C4-2B (cell line): ENCODE measurements around the gene SARNP.

ENCODE experiments used
- CTCF ChIP-seq: fragments of 450-650 bp; conservative IDR thresholded peaks from 2 replicates; pipeline ENCODE4 v1.5.1; 2017; ENCODE audit warnings: mild to moderate bottlenecking
- ZFX ChIP-seq: fragments of 450-650 bp; IDR thresholded peaks from 2 replicates; pipeline ENCODE4 v1.6.1; 2017

- TF ChIP-seq CTCF = no peak
- no peak for TF ChIP-seq ZFX
Observed at GRCh38 chr12:55712700-55713415, 104.7 kb downstream of the SARNP start.
